NK-92 (cell line): Measurements from ENCODE around the gene C5.
"Not testable (repeated sequence)": the region's sequence is repeated elsewhere in the genome, so short reads cannot be mapped to it uniquely, and the experiment has no call there.

ENCODE experiments used
- DNase-seq: peaks from one replicate; lab custom pipeline; 2025; ENCODE audit not compliant: unreplicated experiment; lab: John Stamatoyannopoulos, UW

Gene C5

DNA sequence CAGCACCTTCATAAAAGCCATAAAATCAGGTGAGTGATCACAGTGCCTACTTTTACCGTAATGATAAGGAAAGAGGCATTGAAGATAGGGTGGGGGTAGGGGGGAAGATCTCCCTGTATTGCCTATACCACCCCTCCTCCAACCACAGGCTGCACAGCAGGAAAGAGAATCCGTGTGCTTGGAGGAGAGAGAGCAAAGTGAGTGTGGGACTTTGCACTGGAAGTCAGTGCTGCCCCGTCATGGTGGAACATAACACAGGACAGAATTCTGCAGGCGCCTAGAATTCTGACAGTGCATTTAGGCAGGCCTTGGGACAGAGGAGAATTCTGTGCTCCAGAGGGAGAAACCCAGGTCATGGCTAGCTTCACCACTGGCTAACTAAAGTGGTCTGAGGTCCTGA is 3.5 kb upstream of the C5 start:
- no peak for DNase-seq

DNA sequence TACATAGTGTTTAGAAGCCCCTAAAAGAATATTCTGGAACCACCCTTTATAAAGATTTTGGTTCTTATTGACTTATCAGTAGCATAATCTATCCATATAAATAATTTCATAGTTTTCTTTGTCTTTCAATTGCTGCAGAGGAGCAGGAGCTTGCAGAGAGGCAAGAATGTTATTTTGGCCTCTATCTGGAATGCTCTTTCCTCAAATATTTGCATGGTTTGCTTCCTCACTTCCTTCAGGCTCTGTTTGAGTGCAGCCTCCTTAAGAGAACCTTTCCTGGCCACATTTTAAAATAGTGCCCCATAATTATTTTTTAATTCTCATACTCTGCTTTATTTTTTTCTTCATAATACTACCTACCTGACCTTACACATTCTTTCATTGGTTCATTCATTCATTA is 1.5 kb downstream of the C5 start:
- DNase-seq, result no peak

DNA sequence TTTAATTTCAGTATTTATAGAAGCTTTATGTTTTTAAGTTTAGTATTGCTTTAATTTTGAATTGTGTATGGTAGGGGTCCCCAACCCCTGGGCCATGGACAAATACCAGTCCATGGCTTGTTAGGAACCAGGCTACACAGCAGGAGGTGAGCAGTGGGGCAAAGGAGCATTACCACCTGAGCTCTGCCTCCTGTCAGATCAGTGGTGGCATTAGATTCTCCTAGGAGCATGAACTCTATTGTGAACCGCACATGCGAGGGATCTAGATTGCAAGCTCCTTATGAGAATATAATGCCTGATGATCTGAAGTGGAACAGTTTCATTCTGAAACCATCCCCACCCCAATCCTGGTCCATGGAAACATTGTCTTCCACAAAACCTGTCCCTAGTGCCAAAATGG is 1.9 kb downstream of the C5 start:
- DNase-seq, result no peak

DNA sequence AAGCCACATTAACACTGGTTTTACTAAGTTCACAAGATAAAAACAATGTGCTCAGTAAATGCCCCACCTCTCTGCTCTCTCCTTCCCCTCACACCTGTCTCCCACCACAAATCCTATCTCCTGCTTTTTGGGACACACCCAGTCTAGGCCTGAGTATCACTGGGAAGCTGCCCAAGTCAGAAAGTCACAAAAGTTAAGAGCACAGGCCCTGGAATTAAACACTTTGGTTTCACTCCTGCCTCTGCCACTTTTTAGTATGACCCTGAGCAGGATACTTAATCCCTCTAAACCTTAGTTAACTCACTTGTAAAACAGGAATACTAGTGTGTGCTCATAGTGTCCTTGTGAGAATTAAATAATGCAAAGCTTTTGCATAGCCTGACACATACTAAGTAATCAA is 11.3 kb downstream of the C5 start:
- no peak for DNase-seq

DNA sequence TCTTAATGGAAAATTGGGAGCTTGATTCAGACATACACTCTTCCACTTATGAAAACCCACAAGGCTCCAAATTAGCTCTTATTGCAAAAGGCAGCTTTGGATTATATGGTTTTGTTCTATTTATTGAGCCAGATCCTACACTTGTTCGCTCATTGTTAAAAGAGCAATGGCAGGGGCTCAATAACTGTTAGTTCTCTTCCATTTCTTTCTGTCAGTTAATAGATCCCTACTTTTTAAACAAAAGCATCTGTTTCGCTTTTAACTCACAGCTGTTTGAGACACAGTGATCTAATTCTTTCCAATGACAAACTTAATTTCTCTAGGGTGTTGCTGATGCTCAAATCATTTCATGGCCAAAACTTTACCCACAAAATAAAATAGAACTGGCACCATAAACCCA is 11.7 kb downstream of the C5 start:
- DNase-seq, result no peak

DNA sequence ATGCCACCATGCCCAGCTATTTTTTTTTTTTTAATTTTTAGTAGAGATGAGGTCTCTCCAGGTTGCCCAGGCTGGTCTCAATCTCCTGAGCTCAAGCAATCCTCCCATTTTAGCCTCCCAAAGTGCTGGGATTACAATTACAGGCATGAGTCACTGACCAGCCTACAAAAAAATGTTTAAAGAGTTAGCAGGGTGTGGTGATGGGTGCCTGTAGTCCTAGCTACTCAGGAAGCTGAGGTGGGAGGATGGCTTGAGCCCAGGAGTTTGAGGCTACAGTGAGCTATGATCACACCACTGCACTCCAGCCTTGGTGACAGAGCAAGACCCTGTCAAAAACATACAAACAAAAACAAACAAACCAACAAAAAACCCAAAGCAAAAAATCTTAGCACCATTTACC is 14.4 kb downstream of the C5 start:
- not testable (repeated sequence) for DNase-seq

DNA sequence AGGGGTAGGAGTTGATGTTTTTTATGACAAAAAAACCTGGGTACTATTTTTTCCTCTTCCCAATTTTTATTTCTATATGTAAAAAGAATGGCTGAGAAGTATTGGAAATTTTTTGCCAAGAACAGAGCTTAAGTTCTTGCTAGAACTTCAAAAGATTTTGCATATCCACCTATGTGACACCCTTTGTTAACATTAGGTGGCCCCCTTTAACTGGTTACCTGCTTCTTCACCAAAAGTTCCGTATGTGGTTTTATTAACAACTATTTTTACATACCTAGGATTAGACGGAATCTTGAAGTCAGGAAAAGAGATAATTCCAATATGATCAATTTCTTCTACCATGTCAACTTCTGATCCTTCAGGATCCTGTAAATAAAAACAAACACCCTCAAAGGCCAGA is 15.5 kb downstream of the C5 start:
- DNase-seq, result no peak

DNA sequence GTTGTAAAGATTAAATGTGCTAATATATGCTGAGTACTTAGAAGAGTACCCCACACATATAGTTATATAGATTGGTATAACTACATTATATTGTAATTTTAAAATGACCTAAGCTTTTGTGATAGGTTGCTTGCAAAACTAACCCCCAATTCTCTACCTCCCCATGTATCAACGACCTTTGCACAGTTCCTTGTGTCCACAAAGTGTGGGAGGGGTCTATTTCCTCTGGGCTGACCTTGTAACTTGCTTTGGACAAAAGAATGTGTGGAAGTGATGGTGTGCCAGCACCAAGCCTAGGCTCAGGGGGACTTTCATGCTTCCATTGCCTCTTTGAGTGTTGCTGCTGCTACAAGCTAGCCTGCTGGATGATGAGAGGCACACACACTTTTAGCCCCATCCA is 20.6 kb downstream of the C5 start:
- DNase-seq, result no peak

DNA sequence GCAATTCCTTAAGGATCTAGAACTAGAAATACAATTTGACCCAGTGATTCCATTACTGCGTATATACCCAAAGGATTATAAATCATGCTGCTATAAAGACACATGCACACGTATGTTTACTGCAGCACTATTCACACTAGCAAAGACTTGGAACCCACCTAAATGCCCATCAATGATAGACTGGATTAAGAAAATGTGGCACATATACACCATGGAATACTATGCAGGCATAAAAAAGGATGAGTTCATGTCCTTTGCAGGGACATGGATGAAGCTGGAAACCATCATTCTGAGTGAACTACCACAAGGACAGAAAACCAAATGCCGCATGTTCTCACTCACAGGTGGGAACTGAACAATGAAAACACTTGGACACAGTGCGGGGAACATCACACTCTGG is 21.8 kb downstream of the C5 start:
- not testable (repeated sequence) for DNase-seq

DNA sequence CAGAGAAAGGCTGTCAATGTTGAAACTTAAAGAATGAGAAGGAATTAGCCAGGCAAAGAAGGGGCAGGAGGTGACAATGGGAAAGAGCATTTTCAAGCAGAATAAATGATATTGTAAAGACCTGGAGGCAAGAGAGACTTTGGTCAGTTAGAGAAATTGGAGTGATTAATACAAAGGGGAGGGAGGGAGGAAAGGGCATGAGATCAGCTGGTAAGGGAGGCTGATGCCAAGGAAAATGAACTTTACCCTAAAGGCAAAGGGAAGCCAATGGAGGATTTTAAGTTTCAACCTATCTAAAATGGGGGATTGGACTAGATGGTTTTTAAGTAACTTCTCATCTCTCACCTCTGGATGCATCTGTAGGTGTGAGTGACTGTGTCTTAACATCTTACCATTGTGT is 23.3 kb downstream of the C5 start:
- no peak for DNase-seq

DNA sequence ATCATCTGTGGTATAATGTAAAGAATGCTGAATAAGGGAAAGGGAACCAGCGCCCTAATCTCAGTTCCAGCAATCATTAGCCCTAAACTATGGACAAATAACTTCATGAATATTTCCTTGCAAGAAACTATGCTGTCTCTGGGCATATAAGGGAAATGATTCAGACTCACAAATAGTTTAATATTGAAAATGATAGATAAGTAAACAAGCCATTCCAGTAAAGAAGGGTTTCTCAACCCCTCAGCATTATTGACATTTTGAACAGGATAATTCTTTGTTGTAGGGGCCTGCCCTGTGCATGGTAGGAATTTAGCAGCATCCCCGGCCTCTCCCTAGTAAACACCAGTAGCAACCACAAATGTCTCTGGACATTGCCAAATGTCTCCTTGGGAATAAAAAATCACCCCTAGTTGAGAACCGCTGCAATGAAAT is 23.8 kb downstream of the C5 start:
- no peak for DNase-seq

DNA sequence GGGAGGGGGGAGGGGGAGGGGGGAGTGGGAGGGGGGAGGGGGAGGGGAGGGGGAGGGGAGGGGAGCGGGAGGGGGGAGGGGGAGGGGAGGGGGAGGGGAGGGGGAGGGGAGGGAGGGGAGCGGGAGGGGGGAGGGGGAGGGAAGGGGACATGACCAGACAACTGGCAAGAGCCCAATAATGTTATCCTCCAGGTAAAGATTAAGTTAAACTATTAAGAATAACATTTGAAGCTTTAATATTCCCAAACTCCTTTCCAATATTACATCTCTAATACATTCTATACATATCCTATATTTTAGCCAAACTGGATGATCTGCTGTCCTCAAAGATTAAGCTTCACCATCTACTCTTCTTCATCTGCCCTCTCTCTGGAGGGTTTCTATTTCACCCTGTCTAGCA is 25.8 kb downstream of the C5 start:
- DNase-seq, result no peak

DNA sequence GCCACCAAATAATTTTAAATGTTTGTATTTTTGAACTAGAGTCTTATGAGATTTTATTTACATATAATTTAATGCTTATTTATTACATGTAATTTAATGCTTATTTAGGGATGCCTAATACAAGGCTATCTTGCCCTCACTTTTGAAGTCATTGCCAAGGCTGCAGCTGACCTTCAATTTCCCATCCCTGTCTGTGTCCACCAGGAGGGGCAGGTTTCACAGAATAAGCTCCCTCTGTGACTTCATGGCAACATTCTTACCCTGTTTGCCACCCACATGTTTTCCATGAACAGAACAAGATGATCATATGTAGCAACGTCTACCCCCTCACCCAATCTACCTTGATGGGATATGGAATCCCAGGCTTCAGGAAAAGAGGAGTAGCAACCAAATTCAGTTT is 27.0 kb downstream of the C5 start:
- no peak for DNase-seq

DNA sequence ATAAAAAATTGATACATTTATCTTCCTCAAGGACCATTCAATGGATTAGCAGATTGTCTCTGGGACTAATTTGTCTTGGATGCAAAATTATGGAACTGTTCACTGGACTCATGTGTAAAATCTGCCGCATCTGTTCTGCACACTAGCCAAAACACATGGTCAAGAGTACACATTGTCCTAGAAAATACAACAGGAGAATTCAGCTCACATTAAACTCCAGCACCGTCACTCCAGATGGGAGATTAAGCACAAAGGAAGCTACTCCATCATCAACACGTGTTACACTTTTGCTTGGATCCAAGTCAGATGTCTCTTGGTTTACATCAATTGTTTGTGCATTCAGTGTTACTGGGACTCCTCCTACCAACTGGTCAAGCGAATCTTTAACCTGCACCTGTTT is 28.8 kb downstream of the C5 start:
- DNase-seq, result no peak

DNA sequence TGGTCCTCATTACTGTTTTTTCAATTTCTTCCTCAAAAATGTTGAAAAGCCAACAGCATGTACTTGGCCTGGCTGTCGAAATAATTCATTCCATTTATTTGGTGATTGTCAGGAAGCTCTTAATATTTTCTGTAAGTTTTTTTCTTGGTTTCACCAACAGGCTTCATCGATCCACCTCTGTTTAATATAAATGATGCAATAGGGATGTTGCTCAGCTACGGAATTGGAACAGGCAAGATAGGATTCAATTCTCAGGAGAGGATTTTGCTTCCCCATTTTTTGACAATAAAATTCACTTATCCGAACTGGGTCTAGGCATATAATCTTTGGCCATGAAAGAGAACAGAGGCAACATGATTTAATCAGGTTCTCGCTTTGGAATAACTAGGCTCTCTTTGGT is 30.8 kb downstream of the C5 start:
- DNase-seq, result no peak

DNA sequence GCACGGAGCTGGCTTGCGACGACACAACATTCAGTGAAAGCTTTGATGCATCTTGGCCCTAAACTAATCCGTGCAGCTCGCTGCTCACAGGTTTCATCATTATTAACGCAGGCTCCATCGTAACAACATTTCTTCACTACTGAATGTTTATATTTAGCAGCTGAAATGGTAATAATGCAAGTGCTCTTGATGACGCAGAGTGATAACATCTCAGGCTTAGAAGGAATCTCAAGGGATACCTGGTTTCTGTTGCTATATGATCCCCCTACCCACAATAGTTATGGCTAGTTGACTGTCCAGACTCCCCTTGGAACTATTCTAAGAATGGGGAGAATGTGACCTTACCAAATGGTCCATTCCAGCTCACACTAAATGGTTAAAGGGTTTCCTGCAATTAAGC is 36.2 kb downstream of the C5 start:
- DNase-seq, result no peak

DNA sequence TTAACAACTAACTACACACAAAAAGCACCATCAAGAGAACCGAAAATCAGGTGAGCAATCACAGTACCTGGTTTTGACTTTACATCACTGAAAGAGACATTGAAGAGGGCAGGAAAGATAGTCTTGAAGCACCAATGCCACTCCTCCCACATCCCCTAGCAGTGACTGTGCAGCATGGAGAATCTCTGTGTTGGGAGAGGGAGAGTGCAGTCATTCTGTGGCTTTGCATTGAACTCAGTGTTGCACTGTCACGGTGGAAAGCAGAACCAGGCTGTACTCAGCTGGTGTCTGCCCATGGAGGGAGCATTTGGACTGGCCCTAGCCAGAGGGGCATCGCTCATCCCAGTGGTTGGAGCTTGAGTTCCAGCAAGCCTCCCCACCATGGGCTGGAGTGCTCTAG is 40.4 kb downstream of the C5 start:
- DNase-seq, result no peak

DNA sequence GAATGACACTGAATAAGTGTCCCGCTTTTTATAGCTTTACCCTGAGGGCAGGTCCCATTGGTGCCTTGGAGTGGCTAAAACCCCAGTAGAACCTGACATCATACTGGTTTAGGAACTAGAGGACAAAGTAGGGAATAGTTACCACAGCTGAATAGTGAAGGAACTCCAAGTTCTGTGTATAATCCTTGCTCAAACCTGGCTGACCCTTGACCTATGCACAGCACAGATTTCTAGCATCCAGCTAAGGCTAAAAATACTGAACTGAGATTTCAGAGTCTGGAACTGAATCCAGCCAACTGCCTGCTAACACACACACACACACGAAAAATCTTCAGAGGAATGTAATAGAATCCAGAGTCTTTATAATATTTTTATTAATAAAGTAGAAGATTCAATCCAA is 50.8 kb downstream of the C5 start:
- no peak for DNase-seq

DNA sequence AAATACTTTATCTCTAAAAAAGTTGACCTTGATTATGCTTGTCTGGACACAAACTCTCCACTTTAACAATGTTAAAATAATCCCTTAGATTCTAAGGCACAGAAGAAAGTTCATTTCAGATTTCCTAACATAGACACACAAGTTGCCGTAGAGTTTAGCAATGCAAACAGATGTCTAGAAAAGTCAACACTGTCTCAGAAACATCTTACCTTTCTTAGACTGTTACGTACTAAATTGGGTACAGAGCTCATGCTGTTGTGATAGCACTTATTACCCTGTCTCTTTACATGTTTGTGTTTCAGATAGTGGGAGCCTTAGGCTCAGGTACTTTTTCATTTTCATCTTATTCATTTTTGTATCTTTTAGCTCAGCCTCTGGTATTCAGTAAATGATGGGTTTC is 52.0 kb downstream of the C5 start:
- DNase-seq, result no peak

DNA sequence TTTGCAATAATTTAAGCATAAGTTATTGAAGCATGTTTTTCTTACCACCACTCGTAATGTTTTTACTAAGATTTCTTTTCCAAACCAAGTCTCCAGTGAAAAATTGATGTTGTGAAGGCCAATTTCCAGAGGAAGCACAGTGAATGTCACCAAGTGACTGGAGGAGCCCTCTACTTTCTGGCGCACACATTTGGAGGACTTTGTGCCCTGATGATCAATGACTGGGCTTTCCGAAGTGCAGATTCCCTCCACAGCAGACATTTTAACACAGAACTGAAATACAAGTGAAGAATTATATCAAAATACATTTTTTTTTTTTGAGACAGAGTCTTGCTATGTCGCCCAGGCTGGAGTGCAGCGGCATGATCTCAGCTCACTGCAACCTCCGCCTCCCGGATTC is 52.6 kb downstream of the C5 start:
- DNase-seq, result no peak

DNA sequence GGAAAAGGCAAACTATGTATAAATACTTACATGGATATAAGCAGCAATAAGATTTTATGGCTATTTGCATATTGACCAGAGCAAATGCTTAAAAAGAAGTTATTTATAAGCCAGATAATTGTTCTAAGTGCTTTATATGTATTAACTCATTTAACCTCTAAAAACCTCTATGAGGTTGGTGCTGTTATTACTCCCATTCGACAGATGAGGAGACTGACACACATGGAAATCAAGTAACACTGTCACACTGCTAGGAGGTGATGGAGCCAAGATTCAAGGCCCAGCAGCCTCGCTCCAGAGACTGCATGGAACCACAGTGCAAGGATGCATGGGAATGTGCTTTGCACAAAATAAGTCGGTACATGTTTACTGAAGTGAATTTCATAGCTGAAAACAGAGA is 53.7 kb downstream of the C5 start:
- DNase-seq, result no peak

DNA sequence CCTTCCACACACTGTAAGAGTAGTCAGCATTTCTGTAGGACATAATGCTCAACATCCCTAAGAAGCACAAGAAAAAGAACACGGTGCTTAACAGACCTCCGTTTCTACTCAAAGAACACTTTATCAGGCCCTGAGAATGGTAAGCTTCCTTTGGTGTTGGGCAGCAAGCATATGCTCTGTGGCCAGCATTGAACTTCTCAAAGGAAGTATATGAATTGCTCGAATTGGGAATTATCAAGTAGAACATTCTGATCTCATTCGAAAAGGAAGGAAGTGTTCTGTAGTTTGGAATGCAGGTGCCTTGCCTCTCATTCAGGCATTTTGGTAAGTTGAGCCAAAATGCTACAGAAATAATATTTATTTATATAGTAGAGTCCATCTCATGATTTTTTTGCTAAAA is 61.0 kb downstream of the C5 start:
- DNase-seq, result no peak

DNA sequence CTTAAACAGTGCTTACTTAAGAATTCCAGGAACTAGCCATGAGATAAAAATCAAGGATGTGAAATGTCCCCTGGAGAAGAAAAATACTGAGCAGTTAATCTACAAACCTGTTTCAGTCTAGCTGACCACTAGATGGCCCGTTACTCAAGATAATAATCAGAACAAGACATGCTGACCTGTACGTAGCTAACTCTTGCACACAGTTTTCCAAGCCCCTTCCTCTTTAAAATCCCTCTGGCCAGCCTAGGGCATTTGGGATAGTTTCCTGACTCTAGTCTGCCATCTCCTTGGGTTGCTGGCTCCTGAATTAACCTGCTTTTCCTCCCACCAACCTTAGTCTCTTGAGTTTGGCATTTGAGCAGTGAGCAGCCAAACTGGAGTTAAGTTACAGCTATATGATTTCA is 64.3 kb downstream of the C5 start:
- no peak for DNase-seq

DNA sequence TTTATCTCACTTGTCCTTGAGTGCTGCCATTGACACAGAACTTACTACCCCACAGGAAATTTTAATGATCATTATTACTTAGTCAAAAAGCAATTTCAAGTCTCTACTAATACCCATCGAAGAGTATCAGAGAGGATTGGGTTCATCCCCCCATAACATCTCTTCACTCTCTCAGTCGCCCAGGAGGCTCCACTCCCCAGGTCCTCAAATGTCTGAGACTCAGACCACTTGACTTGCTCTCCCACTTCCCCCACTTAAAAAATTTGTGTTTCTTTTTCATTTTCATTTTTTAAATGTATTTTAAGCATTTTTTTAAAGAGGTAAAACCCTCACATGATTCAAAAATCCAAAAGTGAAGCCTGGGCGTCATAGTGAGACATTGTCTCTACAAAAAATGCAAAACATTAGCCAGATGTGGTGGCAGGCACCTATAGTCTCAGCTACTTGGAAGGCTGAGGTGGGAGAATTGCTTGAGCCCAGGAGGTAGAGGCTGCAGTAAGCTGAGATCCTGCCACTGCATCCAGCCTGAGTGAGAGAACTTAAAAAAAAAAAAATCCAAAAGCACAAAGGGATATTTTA is 66.7 kb downstream of the C5 start:
- no peak for DNase-seq
